Osteoblast (primary cell): ENCODE data around the gene PPFIBP2. TPM values are rescaled to one million over a fixed set of nuclear protein-coding genes. Genes with fewer than 3 reads are reported as not detected.

Experiments
- DNase-seq: peaks from one replicate; pipeline ENCODE4 v3.0.0; 2011; ENCODE audit warnings: low spot score, mixed read lengths; ENCODE audit not compliant: insufficient read length; ENCODE audit errors: missing footprints
- H2AFZ ChIP-seq: 2 replicates; pipeline ENCODE4 v1.6.0; 2011; ENCODE audit warnings: mild to moderate bottlenecking, low read length
- H3K27ac ChIP-seq: 2 replicates; pipeline ENCODE4 v1.5.1; 2011; ENCODE audit warnings: mild to moderate bottlenecking, low read depth, low read length, moderate library complexity
- H3K27me3 ChIP-seq: 2 replicates; pipeline ENCODE4 v1.6.0; 2012; ENCODE audit warnings: mild to moderate bottlenecking, control low read depth, inconsistent platforms, low read length, moderate library complexity; ENCODE audit not compliant: insufficient read depth
- H3K36me3 ChIP-seq: 2 replicates; pipeline ENCODE4 v1.5.1; 2011; ENCODE audit warnings: mild to moderate bottlenecking, low read length, control low read depth, moderate library complexity; ENCODE audit not compliant: insufficient read depth
- H3K4me1 ChIP-seq: 2 replicates; pipeline ENCODE4 v1.5.1; 2011; ENCODE audit warnings: mild to moderate bottlenecking, low read length, control low read depth, moderate library complexity; ENCODE audit not compliant: insufficient read depth
- H3K4me2 ChIP-seq: 2 replicates; pipeline ENCODE4 v1.6.0; 2011; ENCODE audit warnings: mild to moderate bottlenecking, low read length; ENCODE audit not compliant: insufficient read depth
- H3K4me3 ChIP-seq: fragments of 200-600 bp; sonication (generic); 3 replicates; pipeline ENCODE4 v1.5.1; 2012; ENCODE audit warnings: mild to moderate bottlenecking, low read length, inconsistent platforms; ENCODE audit not compliant: insufficient read depth
- H3K79me2 ChIP-seq: 2 replicates; pipeline ENCODE4 v1.6.0; 2012; ENCODE audit warnings: mild to moderate bottlenecking, low read length, control low read depth, inconsistent platforms; ENCODE audit not compliant: insufficient read depth
- H3K9me3 ChIP-seq: 2 replicates; pipeline ENCODE4 v1.5.1; 2011; ENCODE audit warnings: low read depth, low read length, control low read depth
- H4K20me1 ChIP-seq: 2 replicates; pipeline ENCODE4 v1.6.0; 2012; ENCODE audit warnings: mild to moderate bottlenecking, low read length, control low read depth; ENCODE audit not compliant: insufficient read depth
- CTCF ChIP-seq: IDR thresholded peaks from 2 replicates; pipeline ENCODE4 v1.5.1; 2011; ENCODE audit warnings: mild to moderate bottlenecking, low read depth, low read length, moderate library complexity; ENCODE audit errors: extremely low read depth
- total RNA-seq: library from RNA; depleted of rRNA; stranded (reverse); fragments of >200 nt; gene quantifications from 2 replicates; pipeline ENCODE4 v1.2.3, GENCODE V29; 2012

PPFIBP2 gene
- total RNA-seq, 1 donor = 25.0 TPM

- no peak for TF ChIP-seq CTCF
- Histone ChIP-seq H3K27me3 (no peaks in the 10 kb centered on the region), H3K36me3 (no peaks in the 10 kb centered on the region), H3K79me2 (no peaks in the 10 kb centered on the region), H3K27ac (no peak overlapping the region), H4K20me1 (no peaks in the 10 kb centered on the region), H3K4me2 (no peak overlapping the region), H3K4me1 (peaks cover 7% of the 10 kb centered on the region), H3K9me3 (no peaks in the 10 kb centered on the region), H2AFZ (no peak overlapping the region), H3K4me3 (no peak overlapping the region)
- DNase-seq = no peak
Observed at GRCh38 chr11:7595016-7595866, 81.4 kb downstream of the PPFIBP2 start.

GRCh38 chr11:7595951-7596350 is 82.2 kb downstream of the PPFIBP2 start:
- H3K9me3 ChIP-seq = no peaks in the 10 kb centered on the region
- H3K79me2 ChIP-seq = no peaks in the 10 kb centered on the region
- no peak overlapping the region for H3K27ac ChIP-seq
- no peaks in the 10 kb centered on the region for H4K20me1 ChIP-seq
- peaks cover 7% of the 10 kb centered on the region for H3K4me1 ChIP-seq
- no peak overlapping the region for H3K4me3 ChIP-seq
- H3K27me3 ChIP-seq = no peaks in the 10 kb centered on the region
- H2AFZ ChIP-seq = no peak overlapping the region
- no peak for TF ChIP-seq CTCF
- no peak overlapping the region for H3K4me2 ChIP-seq
- no peak for DNase-seq
- H3K36me3 ChIP-seq = no peaks in the 10 kb centered on the region

GRCh38 chr11:7596975-7597391 is 83.2 kb downstream of the PPFIBP2 start:
- no peak overlapping the region for H3K4me2 ChIP-seq
- H3K27me3 ChIP-seq = no peaks in the 10 kb centered on the region
- H3K4me1 ChIP-seq = peaks cover 7% of the 10 kb centered on the region
- no peaks in the 10 kb centered on the region for H3K79me2 ChIP-seq
- no peak for DNase-seq
- no peak overlapping the region for H3K27ac ChIP-seq
- H3K9me3 ChIP-seq = no peaks in the 10 kb centered on the region
- H4K20me1 ChIP-seq = no peaks in the 10 kb centered on the region
- no peak overlapping the region for H3K4me3 ChIP-seq
- H3K36me3 ChIP-seq = no peaks in the 10 kb centered on the region
- H2AFZ ChIP-seq = no peak overlapping the region
- TF ChIP-seq CTCF = no peak

GRCh38 chr11:7597620-7598019 is 83.8 kb downstream of the PPFIBP2 start:
- Histone ChIP-seq H3K36me3 (no peaks in the 10 kb centered on the region), H3K9me3 (no peaks in the 10 kb centered on the region), H3K79me2 (no peaks in the 10 kb centered on the region), H3K4me1 (peaks cover 5% of the 10 kb centered on the region), H2AFZ (no peak overlapping the region), H3K4me3 (no peak overlapping the region), H3K27me3 (no peaks in the 10 kb centered on the region), H4K20me1 (no peaks in the 10 kb centered on the region), H3K27ac (no peak overlapping the region), H3K4me2 (no peak overlapping the region)
- no peak for DNase-seq
- no peak for TF ChIP-seq CTCF
